HG03103 (cell line): ENCODE data around the gene COPS3.

ENCODE experiments used
- ATAC-seq: cut with Tn5 transposase; IDR thresholded peaks from one replicate; pipeline ENCODE4 v1.9.1; 2021; ENCODE audit warnings: low read depth; ENCODE audit not compliant: unreplicated experiment

Gene COPS3

DNA sequence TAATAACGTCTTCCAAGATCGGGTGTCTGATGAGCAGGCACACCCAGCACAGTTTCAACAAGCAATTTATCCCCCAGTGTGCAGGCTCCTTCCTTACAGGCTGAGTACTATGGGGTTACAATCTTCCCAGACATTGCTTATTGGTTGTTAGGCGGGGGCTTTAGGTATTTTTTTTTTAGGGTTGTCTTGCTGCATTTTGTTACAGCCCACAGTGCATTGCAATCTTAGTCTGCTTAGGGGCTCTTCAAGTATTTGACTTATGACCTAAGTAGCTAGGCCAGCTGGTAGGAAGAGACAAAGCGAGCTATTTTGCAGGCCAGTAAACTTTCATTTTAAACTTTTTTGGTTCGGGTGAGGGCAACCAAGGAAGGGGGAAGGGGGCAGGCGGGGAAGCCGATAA is 80.7 kb downstream of the COPS3 start:
- ATAC-seq: no peak

DNA sequence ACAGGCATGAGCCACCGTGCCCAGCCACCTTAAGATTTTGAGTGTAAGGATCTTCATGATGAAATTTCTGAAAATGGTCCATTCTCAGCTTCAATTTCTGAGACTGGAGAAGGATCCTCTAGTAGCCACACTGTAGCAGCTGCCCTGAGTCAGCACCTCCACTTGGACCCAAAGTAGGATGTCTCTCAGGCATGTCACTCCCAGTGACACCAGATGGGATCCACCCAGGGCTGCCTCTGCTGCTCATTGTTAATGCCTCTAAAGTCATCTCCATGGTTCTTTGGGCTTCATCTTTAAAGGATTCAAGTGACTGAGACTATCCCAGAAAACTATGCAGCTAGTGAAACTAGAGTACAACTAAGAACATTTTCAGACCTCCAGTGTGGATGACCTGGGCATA is 82.8 kb downstream of the COPS3 start:
- no peak for ATAC-seq

DNA sequence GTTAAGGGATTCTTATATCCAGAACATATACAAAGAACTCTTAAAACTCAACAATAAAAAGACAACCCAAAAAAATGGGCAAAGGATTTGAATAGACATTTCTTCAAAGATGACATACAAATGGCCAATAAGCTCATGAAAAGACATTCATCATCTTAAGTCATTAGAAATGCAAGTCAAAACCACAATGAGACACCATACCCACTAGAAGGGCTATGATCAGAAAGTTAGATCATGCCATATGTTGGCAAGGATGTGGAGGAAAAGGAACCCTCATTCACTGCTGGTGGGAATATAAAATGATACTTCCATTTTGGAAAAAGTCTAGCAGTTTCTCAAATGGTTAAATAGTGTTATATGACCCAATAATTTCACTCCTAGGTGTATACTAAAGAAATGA is 84.3 kb downstream of the COPS3 start:
- no peak for ATAC-seq
